ENCODE measurements around the gene RPS19. TPM values are rescaled to one million over a fixed set of nuclear protein-coding genes. Genes with fewer than 3 reads are reported as not detected.

The RPS19 gene
- total RNA-seq, 1 experiment from 2014 or later: 3,020 TPM

DNA sequence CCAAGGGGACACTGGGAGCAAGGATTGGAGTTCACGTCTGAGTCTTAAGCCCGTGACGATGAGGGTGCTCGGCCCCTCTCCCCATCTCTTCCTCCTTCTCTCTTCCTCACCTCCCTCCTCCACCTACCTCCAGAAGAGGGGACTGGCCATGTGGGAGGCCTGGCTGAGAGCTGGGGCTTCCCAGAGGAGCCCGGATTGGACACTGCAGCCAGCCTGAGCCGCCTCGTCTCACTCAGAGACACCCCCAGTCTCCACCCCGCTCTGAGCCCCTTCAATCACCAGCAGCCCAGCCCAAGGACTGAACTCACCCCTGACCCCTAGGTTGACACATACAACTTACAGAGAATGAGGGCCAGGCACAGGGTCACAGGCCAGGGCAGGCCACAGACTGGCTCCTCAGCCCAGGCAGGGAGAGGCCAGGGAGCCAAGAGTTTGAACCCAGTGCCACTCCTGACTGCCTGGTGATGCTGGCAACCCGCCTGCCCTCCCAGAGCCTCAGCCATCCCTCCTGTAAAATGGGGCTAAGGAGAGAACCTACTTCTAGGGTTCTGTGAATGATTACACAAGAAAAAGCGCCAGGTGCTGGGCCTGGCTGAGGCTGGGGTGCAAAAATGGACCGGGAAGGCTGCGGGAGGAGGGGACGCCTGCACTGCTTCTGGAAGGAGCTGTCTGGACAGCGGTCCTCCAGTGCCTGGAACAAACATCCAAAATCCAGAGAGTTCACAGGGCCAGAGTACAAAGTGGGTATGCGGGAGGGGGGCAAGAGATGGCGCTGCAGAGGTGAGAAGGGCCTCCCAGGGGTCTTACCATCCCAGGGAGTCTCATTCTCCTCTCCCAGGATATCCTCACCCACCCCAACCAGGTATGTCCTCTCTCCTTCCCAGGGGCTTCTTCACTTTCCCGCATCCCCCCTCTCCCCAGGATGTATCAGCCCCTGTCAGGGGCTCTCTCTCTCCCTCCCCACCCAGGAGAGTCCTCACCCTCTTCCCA is 18.2 kb downstream of the RPS19 start:
- Histone ChIP-seq H3K36me3 (ENCODE audit: control insufficient read depth in 1 of 2, insufficient read depth in 2 of 2, low read length in 2 of 2) (no peaks in the 10 kb centered on the region), H2AFZ (ENCODE audit: low read depth, low read length, poor library complexity, severe bottlenecking) (no peak overlapping the region), H3K79me2 (ENCODE audit: insufficient read depth, low read length) (no peaks in the 10 kb centered on the region), H3K4me1 (ENCODE audit: control insufficient read depth in 1 of 2, insufficient read depth in 2 of 2, low read length in 2 of 2) (peaks cover 2 to 15% of the 10 kb centered on the region in 2 experiments; a peak in 3 of 4 replicates), H3K27me3 (ENCODE audit: insufficient read depth, low read length) (no peaks in the 10 kb centered on the region), H3K9me2 (ENCODE audit: insufficient read depth) (no peaks in the 10 kb centered on the region), H3K4me3 (replicated peaks in 1 of 2; ENCODE audit: low read depth in 1 of 2, low read length in 2 of 2) (no peak overlapping the region), H3K9me3 (ENCODE audit: control insufficient read depth in 1 of 2, insufficient read depth in 1 of 2, low read depth in 1 of 2, low read length in 2 of 2) (no peaks in the 10 kb centered on the region), H3K27ac (ENCODE audit: low read depth, low read length) (no peak overlapping the region), H4K20me1 (ENCODE audit: insufficient read depth) (no peaks in the 10 kb centered on the region), H3K4me2 (ENCODE audit: low read length) (no peak overlapping the region), H3K9ac (ENCODE audit: low read length) (no peak overlapping the region)
- BruUV-seq (replicated peaks): no TSS peak
- TF ChIP-seq POLR2AphosphoS5 (IDR thresholded peaks at IDR 0.05; ENCODE audit: low read depth, low read length) (no peak), EGR1 (IDR thresholded peaks at IDR 0.05; ENCODE audit: low read depth) (no peak), TCF7L2 (IDR thresholded peaks at IDR 0.05; ENCODE audit: borderline replicate concordance, extremely low read depth, insufficient read depth, insufficient read length) (no peak), POLR2A (IDR thresholded peaks at IDR 0.05; ENCODE audit: borderline replicate concordance, extremely low read depth, insufficient read depth, insufficient read length) (no peak), ELF1 (IDR thresholded peaks at IDR 0.05; ENCODE audit: borderline replicate concordance, low read depth) (no peak), YY1 (IDR thresholded peaks at IDR 0.05; ENCODE audit: extremely low read depth, insufficient replicate concordance, low read depth, low read length) (no peak), EZH2 (IDR thresholded peaks at IDR 0.05) (no peak), RAD21 (IDR thresholded peaks at IDR 0.05; ENCODE audit: low read depth) (no peak), ATF3 (IDR thresholded peaks at IDR 0.05) (no peak), SP1 (IDR thresholded peaks at IDR 0.05; ENCODE audit: low read depth) (no peak), FOSL1 (IDR thresholded peaks at IDR 0.05; ENCODE audit: low read depth) (no peak), ZNF274 (IDR thresholded peaks at IDR 0.05; ENCODE audit: low read depth, low read length) (no peak), CTCF (IDR thresholded peaks at IDR 0.05 in 2 of 3, conservative IDR thresholded peaks at IDR 0.05 in 1 of 3; ENCODE audit: borderline replicate concordance in 1 of 3, insufficient read depth in 1 of 3, low read depth in 2 of 3, low read length in 2 of 3) (no peak), JUND (IDR thresholded peaks at IDR 0.05) (no peak), EZH2phosphoT487 (IDR thresholded peaks at IDR 0.05; ENCODE audit: borderline replicate concordance) (no peak), ZFX (IDR thresholded peaks at IDR 0.05) (no peak)
- TF ChIP-seq, protein P1, sequence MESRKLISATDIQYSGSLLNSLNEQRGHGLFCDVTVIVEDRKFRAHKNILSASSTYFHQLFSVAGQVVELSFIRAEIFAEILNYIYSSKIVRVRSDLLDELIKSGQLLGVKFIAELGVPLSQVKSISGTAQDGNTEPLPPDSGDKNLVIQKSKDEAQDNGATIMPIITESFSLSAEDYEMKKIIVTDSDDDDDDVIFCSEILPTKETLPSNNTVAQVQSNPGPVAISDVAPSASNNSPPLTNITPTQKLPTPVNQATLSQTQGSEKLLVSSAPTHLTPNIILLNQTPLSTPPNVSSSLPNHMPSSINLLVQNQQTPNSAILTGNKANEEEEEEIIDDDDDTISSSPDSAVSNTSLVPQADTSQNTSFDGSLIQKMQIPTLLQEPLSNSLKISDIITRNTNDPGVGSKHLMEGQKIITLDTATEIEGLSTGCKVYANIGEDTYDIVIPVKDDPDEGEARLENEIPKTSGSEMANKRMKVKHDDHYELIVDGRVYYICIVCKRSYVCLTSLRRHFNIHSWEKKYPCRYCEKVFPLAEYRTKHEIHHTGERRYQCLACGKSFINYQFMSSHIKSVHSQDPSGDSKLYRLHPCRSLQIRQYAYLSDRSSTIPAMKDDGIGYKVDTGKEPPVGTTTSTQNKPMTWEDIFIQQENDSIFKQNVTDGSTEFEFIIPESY (IDR thresholded peaks at IDR 0.05; ENCODE audit: extremely low read depth, insufficient replicate concordance, low read length): no peak
- CTCF ChIA-PET: no interaction called here
- POLR2A ChIA-PET: no interaction called here
- RAD21 ChIA-PET (ENCODE audit: low non-redundant PET in 1 of 2, low total read pairs in 2 of 2, uncharacterized antibody in 2 of 2, unreplicated experiment in 2 of 2): no interaction called here
- no peak for DNase-seq (ENCODE audit: low read depth, low spot score)
- intact Hi-C loops (cut with micrococcal nuclease): no loop called here
- ATAC-seq: no peak

Data from HCT116 (cell line).